Measurements from ENCODE around the gene GNG7.

DNA sequence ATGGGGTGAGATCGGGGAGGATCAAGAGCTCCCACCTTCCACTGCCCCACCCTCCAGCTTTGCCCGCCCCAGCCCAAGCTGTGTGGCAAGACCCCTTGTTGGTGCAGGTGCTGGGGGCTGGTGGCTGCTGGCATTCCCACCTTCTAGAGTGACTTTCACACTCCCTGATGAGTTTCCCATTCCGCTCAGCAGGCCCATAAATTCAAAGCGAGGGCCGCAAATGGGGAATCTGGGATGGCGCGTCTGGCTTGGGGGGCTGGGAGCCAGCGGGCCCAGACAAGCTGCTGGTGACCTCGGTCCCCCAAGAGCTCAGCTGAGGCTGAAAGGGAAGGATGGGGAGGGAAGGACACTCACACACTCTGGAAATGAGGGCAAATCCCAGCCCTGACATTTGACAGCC, 116.3 kb downstream of the GNG7 start:
- TF ChIP-seq CTCF (conservative IDR thresholded peaks at IDR 0.05 in 1 of 2, IDR thresholded peaks at IDR 0.05 in 1 of 2; ENCODE audit: extremely low read depth in 1 of 2, insufficient read depth in 1 of 2, low read depth in 1 of 2, low read length in 2 of 2) (no peak), EZH2 (IDR thresholded peaks at IDR 0.05; ENCODE audit: borderline replicate concordance, low read length) (no peak)

All from mammary epithelial cell (primary cell).